ENCODE data around the gene PTPA. TPM values are rescaled to one million over a fixed set of nuclear protein-coding genes. Genes with fewer than 3 reads are reported as not detected.

PTPA gene
- total and polyA plus RNA-seq, 9 of the 15 experiments (the other 6 are each of a cell fraction or from before 2014, with no cell fraction given) = 1.7 to 121 (median 72.6) TPM

DNA sequence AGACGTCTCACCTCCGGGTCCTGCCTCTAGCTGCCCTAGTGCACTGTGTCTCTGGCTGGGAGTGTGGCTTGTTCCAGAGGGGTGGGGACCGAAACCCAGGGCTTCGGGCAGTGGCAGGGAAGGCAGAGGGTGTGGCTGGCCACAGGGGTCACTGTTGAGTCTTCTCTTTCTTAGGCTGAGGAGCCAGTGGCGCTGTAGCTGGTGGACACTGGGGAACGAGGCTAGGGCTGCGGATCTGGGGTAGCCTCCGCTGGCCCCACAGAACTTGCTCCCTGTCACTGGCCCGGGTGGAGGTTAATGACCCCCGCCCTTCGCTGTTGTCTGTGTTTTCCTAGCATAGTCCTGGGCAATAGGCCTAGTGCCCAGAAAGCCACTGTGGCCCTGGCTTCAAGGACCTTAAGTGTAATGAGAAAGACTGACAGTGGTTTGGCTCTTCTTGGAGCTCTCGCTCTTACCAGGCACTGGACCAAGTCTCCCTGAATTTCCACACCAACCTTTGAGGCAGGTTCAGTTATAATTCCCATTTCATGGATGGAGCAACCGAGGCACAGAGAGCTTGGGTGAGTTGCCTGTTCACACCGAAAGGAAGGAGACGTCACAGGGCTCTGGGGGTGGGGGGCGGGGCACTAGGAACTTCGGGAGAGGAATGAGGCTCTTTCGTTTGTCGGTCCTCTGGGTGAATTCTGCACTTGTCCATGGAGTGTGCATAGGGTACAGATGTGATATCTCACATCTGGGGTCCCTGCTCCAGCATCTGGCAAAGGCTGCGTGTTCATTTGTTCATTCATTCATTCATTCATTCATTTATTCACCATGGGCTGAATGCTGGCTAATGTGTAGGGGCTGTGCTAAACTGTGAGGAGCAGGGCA is 71.6 kb downstream of the PTPA start (continued):
- TF ChIP-seq, protein P1, sequence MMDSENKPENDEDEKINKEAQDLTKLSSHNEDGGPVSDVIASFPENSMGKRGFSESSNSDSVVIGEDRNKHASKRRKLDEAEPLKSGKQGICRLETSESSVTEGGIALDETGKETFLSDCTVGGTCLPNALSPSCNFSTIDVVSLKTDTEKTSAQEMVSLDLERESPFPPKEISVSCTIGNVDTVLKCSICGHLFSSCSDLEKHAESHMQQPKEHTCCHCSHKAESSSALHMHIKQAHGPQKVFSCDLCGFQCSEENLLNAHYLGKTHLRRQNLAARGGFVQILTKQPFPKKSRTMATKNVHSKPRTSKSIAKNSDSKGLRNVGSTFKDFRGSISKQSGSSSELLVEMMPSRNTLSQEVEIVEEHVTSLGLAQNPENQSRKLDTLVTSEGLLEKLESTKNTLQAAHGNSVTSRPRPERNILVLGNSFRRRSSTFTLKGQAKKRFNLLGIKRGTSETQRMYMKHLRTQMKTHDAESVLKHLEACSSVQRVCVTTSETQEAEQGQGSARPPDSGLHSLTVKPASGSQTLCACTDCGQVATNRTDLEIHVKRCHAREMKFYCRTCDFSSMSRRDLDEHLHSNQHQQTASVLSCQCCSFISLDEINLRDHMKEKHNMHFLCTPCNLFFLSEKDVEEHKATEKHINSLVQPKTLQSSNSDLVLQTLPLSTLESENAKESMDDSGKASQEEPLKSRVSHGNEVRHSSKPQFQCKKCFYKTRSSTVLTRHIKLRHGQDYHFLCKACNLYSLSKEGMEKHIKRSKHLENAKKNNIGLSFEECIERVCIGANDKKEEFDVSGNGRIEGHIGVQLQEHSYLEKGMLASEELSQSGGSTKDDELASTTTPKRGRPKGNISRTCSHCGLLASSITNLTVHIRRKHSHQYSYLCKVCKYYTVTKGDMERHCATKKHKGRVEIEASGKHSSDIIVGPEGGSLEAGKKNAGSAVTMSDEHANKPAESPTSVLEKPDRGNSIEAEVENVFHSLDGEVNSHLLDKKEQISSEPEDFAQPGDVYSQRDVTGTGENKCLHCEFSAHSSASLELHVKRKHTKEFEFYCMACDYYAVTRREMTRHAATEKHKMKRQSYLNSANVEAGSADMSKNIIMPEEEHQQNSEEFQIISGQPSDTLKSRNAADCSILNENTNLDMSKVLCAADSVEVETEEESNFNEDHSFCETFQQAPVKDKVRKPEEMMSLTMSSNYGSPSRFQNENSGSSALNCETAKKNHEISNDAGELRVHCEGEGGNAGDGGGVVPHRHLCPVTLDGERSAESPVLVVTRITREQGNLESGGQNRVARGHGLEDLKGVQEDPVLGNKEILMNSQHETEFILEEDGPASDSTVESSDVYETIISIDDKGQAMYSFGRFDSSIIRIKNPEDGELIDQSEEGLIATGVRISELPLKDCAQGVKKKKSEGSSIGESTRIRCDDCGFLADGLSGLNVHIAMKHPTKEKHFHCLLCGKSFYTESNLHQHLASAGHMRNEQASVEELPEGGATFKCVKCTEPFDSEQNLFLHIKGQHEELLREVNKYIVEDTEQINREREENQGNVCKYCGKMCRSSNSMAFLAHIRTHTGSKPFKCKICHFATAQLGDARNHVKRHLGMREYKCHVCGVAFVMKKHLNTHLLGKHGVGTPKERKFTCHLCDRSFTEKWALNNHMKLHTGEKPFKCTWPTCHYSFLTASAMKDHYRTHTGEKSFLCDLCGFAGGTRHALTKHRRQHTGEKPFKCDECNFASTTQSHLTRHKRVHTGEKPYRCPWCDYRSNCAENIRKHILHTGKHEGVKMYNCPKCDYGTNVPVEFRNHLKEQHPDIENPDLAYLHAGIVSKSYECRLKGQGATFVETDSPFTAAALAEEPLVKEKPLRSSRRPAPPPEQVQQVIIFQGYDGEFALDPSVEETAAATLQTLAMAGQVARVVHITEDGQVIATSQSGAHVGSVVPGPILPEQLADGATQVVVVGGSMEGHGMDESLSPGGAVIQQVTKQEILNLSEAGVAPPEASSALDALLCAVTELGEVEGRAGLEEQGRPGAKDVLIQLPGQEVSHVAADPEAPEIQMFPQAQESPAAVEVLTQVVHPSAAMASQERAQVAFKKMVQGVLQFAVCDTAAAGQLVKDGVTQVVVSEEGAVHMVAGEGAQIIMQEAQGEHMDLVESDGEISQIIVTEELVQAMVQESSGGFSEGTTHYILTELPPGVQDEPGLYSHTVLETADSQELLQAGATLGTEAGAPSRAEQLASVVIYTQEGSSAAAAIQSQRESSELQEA (IDR thresholded peaks at IDR 0.05; ENCODE audit: low read depth) = no peak
- TF ChIP-seq STAT5B (CRISPR knock-in tag; IDR thresholded peaks at IDR 0.05) = no peak
- no peak for TF ChIP-seq ELF2 (CRISPR knock-in tag; IDR thresholded peaks at IDR 0.05)
- no peak for TF ChIP-seq ZNF766 (CRISPR knock-in tag; conservative IDR thresholded peaks at IDR 0.05)
- TF ChIP-seq MCM7 (IDR thresholded peaks at IDR 0.05) = no peak
- TF ChIP-seq NCOA2 (IDR thresholded peaks at IDR 0.05; ENCODE audit: partially characterized antibody in 2 of 2) = no peak
- TF ChIP-seq, protein P2, sequence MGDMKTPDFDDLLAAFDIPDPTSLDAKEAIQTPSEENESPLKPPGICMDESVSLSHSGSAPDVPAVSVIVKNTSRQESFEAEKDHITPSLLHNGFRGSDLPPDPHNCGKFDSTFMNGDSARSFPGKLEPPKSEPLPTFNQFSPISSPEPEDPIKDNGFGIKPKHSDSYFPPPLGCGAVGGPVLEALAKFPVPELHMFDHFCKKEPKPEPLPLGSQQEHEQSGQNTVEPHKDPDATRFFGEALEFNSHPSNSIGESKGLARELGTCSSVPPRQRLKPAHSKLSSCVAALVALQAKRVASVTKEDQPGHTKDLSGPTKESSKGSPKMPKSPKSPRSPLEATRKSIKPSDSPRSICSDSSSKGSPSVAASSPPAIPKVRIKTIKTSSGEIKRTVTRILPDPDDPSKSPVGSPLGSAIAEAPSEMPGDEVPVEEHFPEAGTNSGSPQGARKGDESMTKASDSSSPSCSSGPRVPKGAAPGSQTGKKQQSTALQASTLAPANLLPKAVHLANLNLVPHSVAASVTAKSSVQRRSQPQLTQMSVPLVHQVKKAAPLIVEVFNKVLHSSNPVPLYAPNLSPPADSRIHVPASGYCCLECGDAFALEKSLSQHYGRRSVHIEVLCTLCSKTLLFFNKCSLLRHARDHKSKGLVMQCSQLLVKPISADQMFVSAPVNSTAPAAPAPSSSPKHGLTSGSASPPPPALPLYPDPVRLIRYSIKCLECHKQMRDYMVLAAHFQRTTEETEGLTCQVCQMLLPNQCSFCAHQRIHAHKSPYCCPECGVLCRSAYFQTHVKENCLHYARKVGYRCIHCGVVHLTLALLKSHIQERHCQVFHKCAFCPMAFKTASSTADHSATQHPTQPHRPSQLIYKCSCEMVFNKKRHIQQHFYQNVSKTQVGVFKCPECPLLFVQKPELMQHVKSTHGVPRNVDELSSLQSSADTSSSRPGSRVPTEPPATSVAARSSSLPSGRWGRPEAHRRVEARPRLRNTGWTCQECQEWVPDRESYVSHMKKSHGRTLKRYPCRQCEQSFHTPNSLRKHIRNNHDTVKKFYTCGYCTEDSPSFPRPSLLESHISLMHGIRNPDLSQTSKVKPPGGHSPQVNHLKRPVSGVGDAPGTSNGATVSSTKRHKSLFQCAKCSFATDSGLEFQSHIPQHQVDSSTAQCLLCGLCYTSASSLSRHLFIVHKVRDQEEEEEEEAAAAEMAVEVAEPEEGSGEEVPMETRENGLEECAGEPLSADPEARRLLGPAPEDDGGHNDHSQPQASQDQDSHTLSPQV (IDR thresholded peaks at IDR 0.05) = no peak
- TF ChIP-seq ETV1 (tag; conservative IDR thresholded peaks at IDR 0.05; ENCODE audit: low read depth) = no peak
- TF ChIP-seq TFAM (CRISPR knock-in tag; conservative IDR thresholded peaks at IDR 0.05) = no peak
- TF ChIP-seq ZNF232 (CRISPR knock-in tag; IDR thresholded peaks at IDR 0.05) = no peak
- TF ChIP-seq NELFE (IDR thresholded peaks at IDR 0.05; ENCODE audit: insufficient read depth, insufficient read length) = no peak
- TF ChIP-seq, protein P3, sequence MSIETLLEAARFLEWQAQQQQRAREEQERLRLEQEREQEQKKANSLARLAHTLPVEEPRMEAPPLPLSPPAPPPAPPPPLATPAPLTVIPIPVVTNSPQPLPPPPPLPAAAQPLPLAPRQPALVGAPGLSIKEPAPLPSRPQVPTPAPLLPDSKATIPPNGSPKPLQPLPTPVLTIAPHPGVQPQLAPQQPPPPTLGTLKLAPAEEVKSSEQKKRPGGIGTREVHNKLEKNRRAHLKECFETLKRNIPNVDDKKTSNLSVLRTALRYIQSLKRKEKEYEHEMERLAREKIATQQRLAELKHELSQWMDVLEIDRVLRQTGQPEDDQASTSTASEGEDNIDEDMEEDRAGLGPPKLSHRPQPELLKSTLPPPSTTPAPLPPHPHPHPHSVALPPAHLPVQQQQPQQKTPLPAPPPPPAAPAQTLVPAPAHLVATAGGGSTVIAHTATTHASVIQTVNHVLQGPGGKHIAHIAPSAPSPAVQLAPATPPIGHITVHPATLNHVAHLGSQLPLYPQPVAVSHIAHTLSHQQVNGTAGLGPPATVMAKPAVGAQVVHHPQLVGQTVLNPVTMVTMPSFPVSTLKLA (conservative IDR thresholded peaks at IDR 0.05) = 0 out of 4 replicates have a peak, but pooled peaks of 1 of the 2 experiments have one; percentile 26
- TF ChIP-seq SMAD3 (CRISPR knock-in tag; conservative IDR thresholded peaks at IDR 0.05) = no peak
- TF ChIP-seq TARDBP (IDR thresholded peaks at IDR 0.05) = no peak
